GM18498 (cell line): ENCODE results near the gene PDE12.

Experiments
- ATAC-seq: cut with Tn5 transposase; IDR thresholded peaks from one replicate; pipeline ENCODE4 v1.9.1; 2021; ENCODE audit warnings: mild to moderate bottlenecking, moderate library complexity; ENCODE audit not compliant: unreplicated experiment

Gene PDE12, protein sequence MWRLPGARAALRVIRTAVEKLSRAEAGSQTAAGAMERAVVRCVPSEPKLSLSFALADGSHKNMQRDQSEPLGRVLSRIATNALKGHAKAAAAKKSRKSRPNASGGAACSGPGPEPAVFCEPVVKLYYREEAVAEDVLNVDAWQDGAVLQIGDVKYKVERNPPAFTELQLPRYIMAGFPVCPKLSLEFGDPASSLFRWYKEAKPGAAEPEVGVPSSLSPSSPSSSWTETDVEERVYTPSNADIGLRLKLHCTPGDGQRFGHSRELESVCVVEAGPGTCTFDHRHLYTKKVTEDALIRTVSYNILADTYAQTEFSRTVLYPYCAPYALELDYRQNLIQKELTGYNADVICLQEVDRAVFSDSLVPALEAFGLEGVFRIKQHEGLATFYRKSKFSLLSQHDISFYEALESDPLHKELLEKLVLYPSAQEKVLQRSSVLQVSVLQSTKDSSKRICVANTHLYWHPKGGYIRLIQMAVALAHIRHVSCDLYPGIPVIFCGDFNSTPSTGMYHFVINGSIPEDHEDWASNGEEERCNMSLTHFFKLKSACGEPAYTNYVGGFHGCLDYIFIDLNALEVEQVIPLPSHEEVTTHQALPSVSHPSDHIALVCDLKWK

DNA sequence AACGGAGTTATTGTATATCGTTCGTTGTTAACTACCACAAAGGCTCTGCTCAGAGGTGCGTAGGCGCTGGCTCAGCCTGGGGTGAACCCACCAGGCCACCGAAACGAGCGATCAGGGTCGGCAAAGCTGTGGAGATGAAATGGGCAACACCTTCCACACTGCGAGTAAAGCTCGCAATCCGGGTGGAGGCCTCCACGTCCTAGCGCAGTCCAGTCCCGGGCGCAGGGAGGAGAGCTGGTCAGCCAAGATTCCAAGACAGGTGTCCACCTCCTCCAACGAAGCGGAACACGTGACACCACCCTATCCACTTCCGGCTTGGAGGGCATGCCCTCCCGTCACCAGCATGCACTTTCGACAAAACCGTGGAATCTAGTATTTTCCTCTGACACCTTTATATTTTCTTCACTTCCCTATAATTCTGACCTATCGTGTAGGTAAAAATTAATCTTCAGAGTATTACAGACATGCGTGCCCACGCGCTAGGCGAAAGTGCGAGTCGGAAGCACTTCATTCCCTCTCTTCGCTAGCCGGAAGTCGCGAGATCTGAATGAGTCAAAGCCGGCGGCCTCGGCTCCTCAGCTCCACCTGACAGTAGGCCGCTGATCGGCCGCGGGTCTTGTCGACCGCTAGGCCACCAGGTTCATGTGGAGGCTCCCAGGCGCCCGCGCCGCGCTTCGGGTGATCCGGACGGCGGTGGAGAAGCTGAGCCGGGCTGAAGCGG is at the start of gene PDE12:
PDE12 (plus strand) TSS at position 537 of the 721 bp plus-strand sequence; CDS start at position 643, 106 bp downstream.
- peak; percentile 86 for ATAC-seq

DNA sequence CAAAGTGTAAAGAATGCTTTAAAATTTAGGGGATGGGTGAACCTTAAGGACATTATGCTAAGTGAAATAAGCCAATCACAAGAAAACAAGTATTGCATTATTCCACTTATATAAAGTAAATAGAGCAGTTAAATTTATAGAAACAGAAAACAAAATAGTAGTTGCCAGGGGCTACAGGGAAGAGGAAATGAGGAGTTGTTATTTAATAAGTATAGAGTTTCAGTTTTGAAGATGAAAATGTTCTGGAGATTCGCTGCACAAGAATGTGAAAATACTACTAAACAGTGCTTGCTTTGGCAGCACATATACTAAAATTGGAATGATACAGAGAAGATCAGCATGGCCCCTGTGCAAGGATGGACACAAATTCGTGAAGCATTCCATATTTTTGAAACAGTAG is 43.9 kb upstream of the PDE12 start:
- ATAC-seq, result no peak

DNA sequence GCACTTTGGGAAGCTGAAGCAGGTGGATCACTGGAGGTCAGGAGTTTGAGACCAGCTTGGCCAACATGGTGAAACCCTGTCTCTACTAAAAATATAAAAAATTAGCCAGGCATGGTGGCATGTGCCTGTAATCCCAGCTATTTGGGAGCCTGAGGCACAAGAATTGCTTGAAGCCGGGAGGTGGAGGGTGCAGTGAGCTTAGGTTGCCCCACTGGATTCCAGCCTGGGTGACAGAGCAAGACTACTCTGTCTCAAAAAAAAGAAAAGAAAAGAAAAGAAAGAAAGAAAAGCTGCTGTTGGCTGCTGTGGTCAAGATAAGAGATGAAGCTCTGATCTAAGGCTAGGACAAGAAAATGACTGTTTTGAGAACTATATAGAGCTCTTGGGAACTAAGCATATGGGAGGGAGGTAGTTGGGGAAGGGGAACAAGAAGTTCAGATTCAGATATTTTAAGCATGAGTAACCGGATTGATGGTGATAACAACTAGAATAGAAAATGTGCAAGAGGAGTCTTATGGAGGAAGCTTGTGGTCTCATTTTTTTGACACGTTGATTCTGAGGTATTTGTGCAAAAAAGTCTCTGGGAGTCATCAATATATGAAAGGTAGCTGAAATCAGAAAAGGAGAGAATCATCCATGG is 37.7 kb upstream of the PDE12 start:
- ATAC-seq, result no peak

DNA sequence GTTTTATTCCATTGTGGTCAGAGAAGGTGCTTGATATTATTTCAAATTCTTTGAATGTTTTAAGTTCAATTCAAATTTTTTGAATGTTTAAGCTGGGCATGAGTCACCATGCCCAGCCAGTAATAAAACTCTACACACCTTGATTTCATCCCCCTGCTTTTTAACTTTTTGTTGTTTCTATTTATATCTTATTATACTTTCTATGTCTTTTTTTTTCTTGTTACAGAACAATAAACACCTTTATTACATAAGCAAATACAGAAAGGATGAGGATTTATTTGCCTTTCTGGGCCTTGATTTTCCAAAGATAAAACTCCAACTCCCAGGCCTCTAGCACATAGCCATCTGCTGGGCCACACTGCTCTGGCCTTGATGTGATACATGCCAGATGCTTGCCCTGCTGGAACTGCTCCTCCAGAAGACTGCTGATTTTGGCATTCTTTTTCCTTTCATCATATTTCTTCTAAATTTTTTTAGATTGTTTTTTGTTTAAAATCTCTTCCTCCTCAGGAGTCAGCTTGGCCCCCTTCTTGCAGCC is 25.9 kb upstream of the PDE12 start:
- ATAC-seq, result no peak

DNA sequence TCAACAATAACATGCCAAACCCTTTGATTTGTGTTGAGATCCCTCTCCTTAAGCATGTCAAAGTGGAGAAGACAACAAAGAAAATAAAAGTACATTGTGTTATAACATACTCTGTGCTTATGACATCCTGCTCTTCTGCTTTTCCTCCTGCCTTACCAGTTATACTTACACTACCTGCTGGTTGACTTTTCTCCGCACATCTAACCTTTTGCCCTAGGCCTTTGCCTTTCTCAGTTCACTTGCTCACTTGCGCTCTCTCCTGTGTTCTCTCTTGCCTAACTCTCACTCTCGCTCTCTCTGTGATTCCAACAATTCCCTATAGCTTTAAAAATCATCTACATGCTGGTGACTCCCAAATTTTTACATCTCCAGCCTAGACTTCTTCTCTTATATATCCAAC is 17.6 kb upstream of the PDE12 start:
- no peak for ATAC-seq

DNA sequence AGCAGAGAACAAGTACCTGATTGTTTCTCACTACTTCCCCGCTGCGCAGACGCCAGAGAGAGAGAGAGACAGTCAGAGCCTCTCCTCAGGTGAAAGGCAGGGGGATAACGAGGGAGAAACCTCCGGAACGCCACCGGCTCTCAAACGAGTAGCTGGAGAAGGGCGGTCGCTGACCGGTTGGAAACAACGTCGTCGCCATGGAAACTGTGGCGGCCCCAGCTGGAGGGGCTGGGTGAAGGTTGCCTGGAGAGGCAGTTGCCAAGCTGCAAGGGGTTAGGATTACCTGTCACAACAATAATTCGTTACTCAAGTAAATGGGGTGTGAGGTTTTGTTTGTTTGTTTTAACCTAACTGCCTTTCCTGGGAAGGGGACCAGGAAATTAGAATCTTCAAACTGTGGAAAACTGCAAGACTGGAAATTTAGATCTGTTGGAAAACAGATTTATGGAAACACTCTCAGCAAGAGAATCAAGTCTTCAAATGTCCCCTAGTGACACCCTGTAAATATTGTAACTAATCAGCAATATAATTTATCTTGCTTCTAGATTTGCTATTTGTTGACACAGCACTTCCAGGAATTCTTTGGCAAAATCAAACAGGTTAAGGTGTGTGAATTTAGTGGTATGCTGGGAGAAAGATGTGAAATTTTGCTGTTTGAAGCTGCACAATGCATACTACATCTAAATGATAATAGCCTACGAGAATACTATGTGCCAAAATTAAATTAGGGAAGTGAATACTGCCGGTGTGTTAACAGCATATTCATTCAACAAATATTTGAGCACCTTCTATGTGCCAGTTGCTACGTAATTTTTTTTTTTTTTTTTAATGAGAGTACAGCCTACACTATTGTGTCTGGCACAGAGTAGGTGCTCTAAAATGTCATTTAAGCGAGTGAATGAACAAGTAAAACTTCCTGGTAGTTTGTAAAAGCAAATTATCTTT is 11.6 kb upstream of the PDE12 start, which contains the start of gene DNAH12:
DNAH12 (minus strand) TSS at position 164 of the 945 bp plus-strand sequence. CDS start 1,474 bp downstream, outside the sequence.
- ATAC-seq, result no peak

DNA sequence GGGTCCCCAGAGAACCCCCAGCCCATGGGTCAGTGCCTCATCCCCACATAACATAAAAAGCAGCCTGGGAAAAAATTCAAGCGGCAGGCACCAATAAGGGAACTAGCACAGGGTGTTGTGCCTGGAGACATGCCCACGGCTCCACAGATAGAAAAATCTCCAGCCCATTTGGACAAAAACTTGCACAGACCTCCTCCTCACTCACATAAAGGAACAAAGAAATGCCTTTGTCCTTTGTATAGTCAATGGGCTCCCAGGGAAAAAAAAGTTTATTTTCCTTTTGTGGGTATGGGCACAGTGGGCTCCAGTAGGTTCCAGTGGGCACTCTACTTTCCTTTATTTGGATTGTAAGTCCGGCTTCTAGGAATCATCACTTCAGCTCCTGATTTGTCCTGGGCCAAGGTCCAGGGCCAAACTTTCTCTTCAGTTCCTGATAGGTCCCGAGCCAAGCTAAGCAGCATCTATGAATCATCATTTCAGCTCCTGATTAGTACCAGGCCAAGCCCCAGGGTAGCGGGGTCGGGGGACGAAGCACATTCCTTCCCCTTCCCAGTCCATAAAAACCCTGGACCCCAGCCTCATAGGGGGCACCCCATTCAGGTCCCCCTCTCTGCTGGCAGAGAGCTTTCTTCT is 10.3 kb upstream of the PDE12 start:
- ATAC-seq, result no peak

DNA sequence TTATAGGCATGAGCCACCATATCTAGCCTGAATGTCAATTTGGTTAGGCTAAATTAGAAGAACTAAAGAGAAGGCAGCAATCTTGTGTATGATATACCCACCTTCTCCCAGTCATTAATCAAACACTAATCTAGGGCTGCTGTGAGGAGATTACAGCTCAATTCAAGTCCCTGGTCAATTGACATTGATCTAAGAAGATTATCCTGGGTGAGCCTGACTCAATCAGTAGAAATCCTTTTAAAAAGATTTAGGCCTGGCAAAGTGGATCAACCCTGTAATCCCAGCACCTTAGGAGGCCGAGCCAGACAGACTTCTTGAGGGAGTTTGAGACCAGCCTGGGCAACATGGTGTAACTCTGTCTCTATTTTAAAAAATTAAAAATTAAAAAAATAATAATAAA is 9.5 kb upstream of the PDE12 start:
- ATAC-seq, result no peak

DNA sequence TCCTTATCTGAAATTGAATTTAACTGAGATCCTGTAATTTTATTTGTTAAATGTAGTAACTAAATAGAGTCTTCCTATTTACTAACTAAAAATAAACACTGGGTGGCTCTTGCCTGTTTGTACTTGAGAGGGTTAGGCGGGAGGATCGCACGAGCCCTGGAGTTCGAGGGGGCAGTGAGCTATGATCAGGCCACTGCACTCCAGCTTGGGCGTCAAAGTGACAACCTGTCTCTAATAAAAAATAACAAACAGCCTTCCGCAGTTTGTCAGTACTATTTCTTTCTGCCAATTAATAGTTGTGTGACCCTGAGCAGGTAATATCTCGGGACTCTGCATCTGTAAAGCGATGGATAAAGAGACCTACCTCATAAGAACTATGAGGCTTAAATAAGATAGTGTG is 768 bp upstream of the PDE12 start:
- no peak for ATAC-seq

DNA sequence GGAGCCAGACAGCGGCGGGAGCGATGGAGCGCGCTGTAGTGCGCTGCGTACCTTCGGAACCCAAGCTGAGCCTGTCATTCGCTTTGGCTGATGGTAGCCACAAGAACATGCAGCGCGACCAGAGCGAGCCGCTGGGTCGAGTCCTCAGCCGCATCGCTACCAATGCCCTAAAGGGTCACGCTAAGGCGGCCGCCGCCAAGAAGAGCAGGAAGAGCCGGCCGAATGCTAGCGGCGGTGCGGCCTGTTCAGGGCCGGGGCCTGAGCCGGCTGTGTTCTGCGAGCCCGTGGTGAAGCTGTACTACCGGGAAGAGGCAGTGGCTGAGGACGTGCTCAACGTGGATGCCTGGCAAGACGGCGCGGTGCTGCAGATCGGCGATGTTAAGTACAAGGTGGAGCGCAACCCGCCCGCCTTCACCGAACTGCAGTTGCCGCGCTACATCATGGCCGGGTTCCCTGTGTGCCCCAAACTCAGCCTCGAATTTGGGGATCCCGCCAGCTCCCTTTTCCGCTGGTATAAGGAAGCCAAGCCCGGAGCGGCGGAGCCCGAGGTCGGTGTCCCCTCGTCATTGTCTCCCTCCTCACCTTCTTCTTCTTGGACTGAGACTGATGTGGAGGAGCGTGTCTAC is 498 bp downstream of the PDE12 start:
- peak; percentile 32 for ATAC-seq

DNA sequence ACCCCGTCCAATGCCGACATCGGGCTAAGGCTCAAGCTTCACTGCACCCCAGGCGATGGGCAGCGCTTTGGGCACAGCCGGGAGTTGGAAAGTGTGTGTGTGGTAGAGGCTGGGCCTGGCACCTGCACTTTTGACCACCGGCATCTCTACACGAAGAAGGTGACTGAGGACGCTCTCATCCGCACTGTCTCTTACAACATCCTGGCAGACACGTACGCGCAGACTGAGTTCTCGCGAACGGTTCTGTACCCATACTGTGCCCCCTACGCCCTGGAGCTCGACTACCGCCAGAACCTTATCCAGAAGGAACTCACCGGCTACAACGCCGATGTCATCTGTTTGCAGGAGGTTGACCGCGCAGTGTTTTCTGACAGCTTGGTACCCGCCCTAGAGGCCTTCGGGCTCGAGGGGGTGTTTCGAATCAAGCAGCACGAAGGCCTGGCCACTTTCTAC is 1.0 kb downstream of the PDE12 start:
- peak; percentile 28 for ATAC-seq

DNA sequence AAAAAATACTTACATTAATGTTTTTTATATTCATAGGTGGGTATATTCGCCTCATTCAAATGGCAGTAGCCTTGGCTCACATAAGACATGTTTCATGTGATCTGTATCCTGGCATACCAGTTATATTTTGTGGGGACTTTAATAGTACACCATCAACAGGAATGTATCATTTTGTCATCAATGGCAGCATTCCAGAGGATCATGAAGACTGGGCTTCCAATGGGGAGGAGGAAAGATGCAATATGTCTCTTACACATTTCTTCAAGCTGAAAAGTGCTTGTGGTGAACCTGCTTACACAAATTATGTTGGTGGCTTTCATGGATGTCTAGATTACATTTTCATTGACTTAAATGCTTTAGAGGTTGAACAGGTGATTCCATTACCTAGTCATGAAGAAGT is 3.5 kb downstream of the PDE12 start:
- no peak for ATAC-seq

DNA sequence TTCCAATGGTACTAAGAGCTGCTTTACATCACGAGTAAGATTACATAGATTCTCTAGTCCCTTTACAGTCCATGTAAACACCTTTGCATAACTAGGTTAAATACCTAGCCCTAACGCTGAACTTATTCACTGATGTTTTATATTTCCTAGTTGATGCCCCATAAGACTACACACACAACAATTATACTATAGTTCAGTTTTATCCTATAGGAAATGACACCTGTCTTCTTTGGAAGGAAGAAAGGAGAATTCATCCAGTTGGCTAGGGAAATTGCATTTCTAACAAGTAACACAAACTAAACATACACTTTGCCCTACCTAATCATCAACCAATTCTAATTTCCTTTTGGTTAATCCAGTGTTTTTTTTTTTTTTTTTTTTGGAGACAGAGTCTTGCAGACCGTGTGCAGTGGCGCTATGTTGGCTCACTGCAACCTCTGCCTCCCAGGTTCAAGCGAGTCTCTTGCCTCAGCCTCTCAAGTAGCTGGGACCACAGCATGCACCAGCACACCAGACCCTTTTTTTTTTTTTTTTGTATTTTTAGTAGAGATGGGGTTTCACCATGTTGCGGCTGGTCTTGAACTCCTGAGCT is 13.9 kb downstream of the PDE12 start:
- ATAC-seq, result no peak

DNA sequence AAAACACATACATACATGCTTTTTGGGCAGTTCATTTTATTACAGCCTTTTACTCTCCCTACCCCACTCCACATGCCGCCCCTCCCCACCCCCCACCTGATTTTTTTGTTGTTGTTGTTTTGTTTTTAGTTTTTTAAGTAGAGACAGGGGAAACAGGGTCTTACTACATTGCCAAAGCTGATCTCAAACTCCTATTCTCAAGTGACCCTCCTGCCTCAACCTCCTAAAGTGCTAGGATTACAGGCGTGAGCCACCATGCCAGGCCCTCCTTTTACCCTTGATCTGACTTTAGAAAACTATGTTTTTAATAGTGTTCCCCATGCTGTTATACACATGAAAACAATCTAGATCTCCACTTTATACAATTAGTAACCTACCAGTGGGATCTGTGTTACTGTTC is 14.8 kb downstream of the PDE12 start:
- no peak for ATAC-seq

DNA sequence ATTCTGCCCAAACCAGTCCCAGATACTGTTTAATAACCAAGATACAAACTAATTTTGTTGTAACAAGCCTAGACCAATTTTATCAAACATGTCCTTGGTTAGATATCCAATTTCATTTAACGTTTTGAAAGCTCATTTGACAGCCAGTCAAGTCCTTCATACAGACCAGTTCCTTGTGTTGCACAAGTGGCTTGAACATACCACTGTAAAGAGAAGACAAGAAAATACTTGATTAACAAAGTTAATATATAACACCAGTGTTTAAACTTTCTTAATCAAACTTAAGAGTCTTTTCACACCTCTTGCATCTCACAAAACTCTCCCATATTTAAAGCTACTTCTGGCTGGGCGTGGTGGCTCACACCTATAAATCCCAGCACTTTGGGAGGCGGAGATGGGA is 16.0 kb downstream of the PDE12 start:
- no peak for ATAC-seq

DNA sequence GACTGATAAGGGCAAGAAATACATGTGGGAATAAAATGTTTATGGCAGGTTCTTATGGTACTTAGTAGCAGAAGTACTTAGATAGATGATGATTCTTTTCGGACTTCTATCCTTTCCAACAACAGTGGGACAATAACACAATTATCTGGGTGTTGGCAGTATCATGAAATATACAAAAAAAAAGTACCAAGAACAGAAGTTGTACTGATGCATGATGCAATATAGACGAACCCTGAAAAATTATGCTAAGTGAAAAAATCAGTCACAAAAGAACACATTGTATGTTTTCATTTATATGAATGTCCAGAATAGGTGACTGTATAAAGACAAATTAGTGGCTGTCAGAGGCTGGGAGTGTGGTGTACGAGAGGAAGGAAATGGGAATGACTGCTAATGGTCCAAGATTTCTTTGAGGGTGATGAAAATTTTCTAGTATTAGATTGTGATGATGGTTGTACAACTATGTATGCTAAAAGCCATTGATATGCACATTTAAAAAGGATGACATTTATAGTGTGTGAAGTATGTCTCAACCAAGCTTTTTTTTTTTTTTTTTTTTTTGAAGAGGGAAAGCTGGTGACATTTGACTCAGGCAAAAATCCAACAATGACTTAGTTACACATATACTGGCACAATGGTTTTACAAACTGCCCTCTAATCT is 20.0 kb downstream of the PDE12 start:
- no peak for ATAC-seq

DNA sequence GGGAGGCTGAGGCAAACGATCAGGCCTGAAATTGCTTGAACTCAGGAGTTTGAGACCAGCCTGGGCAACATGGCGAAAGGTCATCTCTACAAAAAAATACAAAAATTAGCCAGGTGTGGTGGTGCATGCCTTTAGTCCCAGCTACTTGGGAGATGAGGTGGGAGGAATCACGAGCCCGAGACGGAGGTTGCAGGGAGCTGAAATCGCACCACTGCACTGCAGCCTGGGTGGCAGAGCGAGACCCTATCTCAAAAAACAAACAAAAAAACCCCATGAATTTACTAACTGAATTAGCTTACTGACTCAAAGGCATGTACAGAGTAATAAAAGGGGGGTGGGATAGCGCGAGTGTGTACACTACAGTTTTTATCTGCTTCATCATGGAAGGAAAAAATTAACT is 21.7 kb downstream of the PDE12 start:
- no peak for ATAC-seq
